ENCODE measurements around the gene DNM3. TPM values are rescaled to one million over a fixed set of nuclear protein-coding genes. Genes with fewer than 3 reads are reported as not detected.

DNM3 gene
- total and polyA plus RNA-seq, 2 donors (not counting 1 experiment from before 2014, with no cell fraction given): 1.0 to 1.3 TPM

DNA sequence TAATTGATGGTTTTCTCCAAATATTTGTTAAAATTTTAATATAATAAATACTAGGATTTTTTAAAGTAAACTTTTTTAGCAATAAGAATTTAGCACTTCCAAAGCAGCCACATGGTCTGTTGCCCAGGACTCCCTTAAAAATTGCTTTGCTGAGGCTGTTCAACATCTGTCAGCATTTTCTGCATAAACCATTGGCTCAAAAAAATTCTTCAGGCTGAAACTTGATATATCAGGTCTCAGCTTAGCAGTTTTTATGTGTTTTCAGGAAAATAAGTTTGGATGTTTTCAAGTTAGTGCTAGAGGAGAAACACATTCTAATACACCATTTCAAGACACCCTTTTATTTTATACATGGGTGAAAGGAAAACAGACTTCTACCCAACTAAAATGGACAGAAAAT, 510.0 kb downstream of the DNM3 start:
- no peak overlapping the region for H3K9ac ChIP-seq (ENCODE audit: low read length)
- H3K27ac ChIP-seq (ENCODE audit: low read length in 2 of 2): no peak overlapping the region
- CTCF ChIA-PET: interaction anchor here (1.8 kb wide), 1 partner anchor 48 kb away, joined by 7 read pairs; no protein-coding TSS in a partner anchor
- POLR2A ChIA-PET: no interaction called here
- peaks cover 0 to 12% of the 10 kb centered on the region in 2 donors for H3K4me1 ChIP-seq (ENCODE audit: control insufficient read depth in 2 of 2, insufficient read depth in 2 of 2, low read length in 2 of 2)
- TF ChIP-seq, protein P1, sequence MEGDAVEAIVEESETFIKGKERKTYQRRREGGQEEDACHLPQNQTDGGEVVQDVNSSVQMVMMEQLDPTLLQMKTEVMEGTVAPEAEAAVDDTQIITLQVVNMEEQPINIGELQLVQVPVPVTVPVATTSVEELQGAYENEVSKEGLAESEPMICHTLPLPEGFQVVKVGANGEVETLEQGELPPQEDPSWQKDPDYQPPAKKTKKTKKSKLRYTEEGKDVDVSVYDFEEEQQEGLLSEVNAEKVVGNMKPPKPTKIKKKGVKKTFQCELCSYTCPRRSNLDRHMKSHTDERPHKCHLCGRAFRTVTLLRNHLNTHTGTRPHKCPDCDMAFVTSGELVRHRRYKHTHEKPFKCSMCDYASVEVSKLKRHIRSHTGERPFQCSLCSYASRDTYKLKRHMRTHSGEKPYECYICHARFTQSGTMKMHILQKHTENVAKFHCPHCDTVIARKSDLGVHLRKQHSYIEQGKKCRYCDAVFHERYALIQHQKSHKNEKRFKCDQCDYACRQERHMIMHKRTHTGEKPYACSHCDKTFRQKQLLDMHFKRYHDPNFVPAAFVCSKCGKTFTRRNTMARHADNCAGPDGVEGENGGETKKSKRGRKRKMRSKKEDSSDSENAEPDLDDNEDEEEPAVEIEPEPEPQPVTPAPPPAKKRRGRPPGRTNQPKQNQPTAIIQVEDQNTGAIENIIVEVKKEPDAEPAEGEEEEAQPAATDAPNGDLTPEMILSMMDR (IDR thresholded peaks at IDR 0.05): no peak
- TF ChIP-seq EZH2 (IDR thresholded peaks at IDR 0.05; ENCODE audit: borderline replicate concordance, insufficient read depth, low read depth, low read length, poor library complexity, severe bottlenecking): no peak
- intact Hi-C loops (cut with micrococcal nuclease): loop anchor here (5.0 kb wide), 1 partner anchor 44 kb away; no protein-coding TSS in a partner anchor
- H2AFZ ChIP-seq (ENCODE audit: insufficient read depth, low read depth, low read length, poor library complexity, severe bottlenecking): no peak overlapping the region
- no peak overlapping the region for H3K4me2 ChIP-seq (replicated peaks; ENCODE audit: low read depth, low read length, poor library complexity, severe bottlenecking)
- H3K9me3 ChIP-seq (ENCODE audit: control extremely low read depth in 1 of 3, control insufficient read depth in 2 of 3, insufficient read depth in 1 of 3, low read length in 2 of 3): peaks cover 0 to 13% (median 0%) of the 10 kb centered on the region in 3 donors
- H3K27me3 ChIP-seq (replicated peaks in 1 of 4; ENCODE audit: control extremely low read depth in 1 of 4, control insufficient read depth in 3 of 4, insufficient read depth in 4 of 4, low read length in 3 of 4): no peaks in the 10 kb centered on the region
- no peaks in the 10 kb centered on the region for H3K79me2 ChIP-seq (ENCODE audit: control insufficient read depth, insufficient read depth, low read length)
- no peak for DNase-seq
- Mint-ChIP-seq H3K4me1 (peaks cover 29% of the 10 kb centered on the region), H3K27me3 (no peaks in the 10 kb centered on the region), H3K9me3 (ENCODE audit: insufficient read depth) (peaks cover 8% of the 10 kb centered on the region), H3K27ac (no peak overlapping the region), H3K4me3 (no peak overlapping the region)
- no peak for ATAC-seq (ENCODE audit: low read depth)
- no peaks in the 10 kb centered on the region for H3K36me3 ChIP-seq (replicated peaks in 1 of 2; ENCODE audit: control extremely low read depth in 1 of 2, control insufficient read depth in 1 of 2, extremely low read depth in 1 of 2, insufficient read depth in 2 of 2, low read length in 1 of 2)
- H3K4me3 ChIP-seq (ENCODE audit: control extremely low read depth in 1 of 5, extremely low read depth in 1 of 5, insufficient read depth in 1 of 5, low read depth in 2 of 5, low read length in 4 of 5): no peak overlapping the region
- H4K20me1 ChIP-seq (ENCODE audit: control insufficient read depth, insufficient read depth, low read length, poor library complexity, severe bottlenecking): no peaks in the 10 kb centered on the region

DNA sequence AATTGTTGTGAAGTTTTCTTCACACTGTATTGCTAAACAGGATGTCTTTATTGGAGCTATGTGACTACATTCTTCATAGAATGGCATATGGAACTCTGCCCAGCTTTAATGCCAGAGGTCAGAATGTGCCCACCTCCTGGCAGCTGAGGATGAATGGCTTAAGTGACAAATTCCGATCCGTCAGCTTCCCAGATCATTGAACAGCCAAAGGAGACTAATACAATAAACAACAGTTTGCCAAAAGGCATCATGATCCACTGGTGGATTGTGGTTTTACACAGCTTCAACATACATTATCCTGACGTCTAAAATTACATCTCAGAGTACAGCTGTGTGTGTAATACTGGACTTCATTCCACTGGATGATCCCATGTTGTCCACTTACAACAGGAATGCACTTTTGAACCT, 510.5 kb downstream of the DNM3 start:
- WGBS (ENCODE audit: insufficient coverage): no CpG with 5 or more reads among the region's 3 CpGs
- Mint-ChIP-seq H3K9me3 (ENCODE audit: insufficient read depth) (peaks cover 8% of the 10 kb centered on the region), H3K27me3 (no peaks in the 10 kb centered on the region), H3K27ac (no peak overlapping the region), H3K4me1 (peaks cover 31% of the 10 kb centered on the region), H3K4me3 (no peak overlapping the region)
- Histone ChIP-seq H3K9me3 (ENCODE audit: control extremely low read depth in 1 of 3, control insufficient read depth in 2 of 3, insufficient read depth in 1 of 3, low read length in 2 of 3) (peaks cover 0 to 10% (median 0%) of the 10 kb centered on the region in 3 donors), H4K20me1 (ENCODE audit: control insufficient read depth, insufficient read depth, low read length, poor library complexity, severe bottlenecking) (no peaks in the 10 kb centered on the region), H3K4me1 (ENCODE audit: control insufficient read depth in 2 of 2, insufficient read depth in 2 of 2, low read length in 2 of 2) (peaks cover 0 to 15% of the 10 kb centered on the region in 2 donors), H3K27ac (ENCODE audit: low read length in 2 of 2) (no peak overlapping the region), H3K79me2 (ENCODE audit: control insufficient read depth, insufficient read depth, low read length) (no peaks in the 10 kb centered on the region), H3K4me3 (ENCODE audit: control extremely low read depth in 1 of 5, extremely low read depth in 1 of 5, insufficient read depth in 1 of 5, low read depth in 2 of 5, low read length in 4 of 5) (no peak overlapping the region), H3K36me3 (replicated peaks in 1 of 2; ENCODE audit: control extremely low read depth in 1 of 2, control insufficient read depth in 1 of 2, extremely low read depth in 1 of 2, insufficient read depth in 2 of 2, low read length in 1 of 2) (no peaks in the 10 kb centered on the region), H2AFZ (ENCODE audit: insufficient read depth, low read depth, low read length, poor library complexity, severe bottlenecking) (no peak overlapping the region), H3K27me3 (replicated peaks in 1 of 4; ENCODE audit: control extremely low read depth in 1 of 4, control insufficient read depth in 3 of 4, insufficient read depth in 4 of 4, low read length in 3 of 4) (no peaks in the 10 kb centered on the region), H3K9ac (ENCODE audit: low read length) (no peak overlapping the region), H3K4me2 (replicated peaks; ENCODE audit: low read depth, low read length, poor library complexity, severe bottlenecking) (no peak overlapping the region)
- POLR2A ChIA-PET: interaction anchor here (1.2 kb wide), 1 partner anchor 10 kb away, joined by 3 read pairs; no protein-coding TSS in a partner anchor
- intact Hi-C loops (cut with micrococcal nuclease): loop anchor here (5.0 kb wide), 1 partner anchor 44 kb away; no protein-coding TSS in a partner anchor
- TF ChIP-seq, protein P1 (IDR thresholded peaks at IDR 0.05): no peak
- no peak for TF ChIP-seq EZH2 (IDR thresholded peaks at IDR 0.05; ENCODE audit: borderline replicate concordance, insufficient read depth, low read depth, low read length, poor library complexity, severe bottlenecking)
- CTCF ChIA-PET: interaction anchor here (1.8 kb wide), 1 partner anchor 47 kb away, joined by 7 read pairs; no protein-coding TSS in a partner anchor
- DNase-seq (no peak), ATAC-seq (ENCODE audit: low read depth) (no peak)
